DOHH2 (cell line): ENCODE results near the gene NSMCE4A.
"Not testable (repeated sequence)": the region's sequence is repeated elsewhere in the genome, so short reads cannot be mapped to it uniquely, and the experiment has no call there.

Source experiments
- CTCF ChIP-seq: fragments of 200-600 bp; sonication (generic); IDR thresholded peaks from one replicate; pipeline ENCODE4 v1.5.1; 2014; ENCODE audit warnings: antibody characterized with exemption, mild to moderate bottlenecking, low read depth, low read length; ENCODE audit not compliant: poor library complexity, severe bottlenecking
- EZH2phosphoT487 ChIP-seq: fragments of 200-600 bp; sonication (generic); IDR thresholded peaks from 2 replicates; pipeline ENCODE4 v1.6.1; 2017; ENCODE audit warnings: borderline replicate concordance, mild to moderate bottlenecking, antibody characterized with exemption, low read length, moderate library complexity, mixed read lengths

GRCh38 chr10:121918800-121919199 lies 56.2 kb downstream of the NSMCE4A start:
- not testable (repeated sequence) for TF ChIP-seq CTCF, EZH2phosphoT487
